ENCODE measurements around the gene MANBA. TPM values are rescaled to one million over a fixed set of nuclear protein-coding genes. Genes with fewer than 3 reads are reported as not detected.

MANBA gene
- total RNA-seq: 9.7 TPM

DNA sequence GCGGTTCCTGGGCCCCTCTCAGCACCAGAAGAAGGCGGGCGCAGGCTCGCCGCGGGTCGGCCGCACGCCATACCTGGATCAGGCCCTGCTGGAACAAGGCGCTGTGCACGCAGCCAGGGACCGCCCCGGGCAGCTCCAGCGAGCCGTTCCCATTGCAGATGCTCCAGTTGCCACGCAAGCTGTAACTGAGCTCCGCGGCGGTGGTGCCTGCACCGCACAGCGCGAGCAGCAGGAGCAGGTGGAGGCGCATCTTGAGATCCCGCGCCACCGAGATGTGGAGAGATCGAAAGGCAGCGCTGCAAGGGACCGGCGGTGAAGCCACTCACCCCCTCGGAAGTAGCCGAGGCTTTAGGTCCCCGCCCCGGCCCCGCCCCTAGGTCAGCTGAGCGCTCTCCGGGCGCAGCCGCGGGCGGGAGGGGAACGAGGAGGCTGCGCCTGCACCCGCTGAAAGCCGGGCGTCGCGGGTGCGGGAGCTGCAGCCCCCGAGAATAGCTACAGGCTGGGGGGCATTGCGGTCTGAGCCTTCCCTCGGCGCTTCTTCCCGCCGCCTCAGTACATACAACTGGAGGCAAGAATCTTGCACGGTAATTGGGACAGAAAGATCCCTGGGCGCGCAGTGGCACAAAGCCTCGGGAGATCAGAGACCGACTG, at the start of gene MANBA:
Gene MANBA, minus strand, starts transcription at position 324 of the 651 bp plus-strand sequence. Its CDS starts 74 bp downstream, at position 250.
- TF ChIP-seq, protein P1, sequence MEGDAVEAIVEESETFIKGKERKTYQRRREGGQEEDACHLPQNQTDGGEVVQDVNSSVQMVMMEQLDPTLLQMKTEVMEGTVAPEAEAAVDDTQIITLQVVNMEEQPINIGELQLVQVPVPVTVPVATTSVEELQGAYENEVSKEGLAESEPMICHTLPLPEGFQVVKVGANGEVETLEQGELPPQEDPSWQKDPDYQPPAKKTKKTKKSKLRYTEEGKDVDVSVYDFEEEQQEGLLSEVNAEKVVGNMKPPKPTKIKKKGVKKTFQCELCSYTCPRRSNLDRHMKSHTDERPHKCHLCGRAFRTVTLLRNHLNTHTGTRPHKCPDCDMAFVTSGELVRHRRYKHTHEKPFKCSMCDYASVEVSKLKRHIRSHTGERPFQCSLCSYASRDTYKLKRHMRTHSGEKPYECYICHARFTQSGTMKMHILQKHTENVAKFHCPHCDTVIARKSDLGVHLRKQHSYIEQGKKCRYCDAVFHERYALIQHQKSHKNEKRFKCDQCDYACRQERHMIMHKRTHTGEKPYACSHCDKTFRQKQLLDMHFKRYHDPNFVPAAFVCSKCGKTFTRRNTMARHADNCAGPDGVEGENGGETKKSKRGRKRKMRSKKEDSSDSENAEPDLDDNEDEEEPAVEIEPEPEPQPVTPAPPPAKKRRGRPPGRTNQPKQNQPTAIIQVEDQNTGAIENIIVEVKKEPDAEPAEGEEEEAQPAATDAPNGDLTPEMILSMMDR (IDR thresholded peaks at IDR 0.05): no peak
- no peaks in the 10 kb centered on the region for H3K27me3 ChIP-seq
- intact Hi-C loops (cut with DNase I): loop anchor here (1.0 to 2.0 kb wide), 2 partner anchors 66 to 107 kb away; partner anchors contain the start of gene UBE2D3
- peaks cover 0 to 2% of the 10 kb centered on the region in 2 donors for H3K4me1 ChIP-seq
- no peaks in the 10 kb centered on the region for H3K36me3 ChIP-seq
- peak within 1 kb of the TSS; percentile 71 to 79 for H3K27ac ChIP-seq
- peak; percentile 30 to 88 for DNase-seq (ENCODE audit: low spot score in 2 of 2)
- H3K4me3 ChIP-seq: peak within 1 kb of the TSS; percentile 87 to 91
- no peaks in the 10 kb centered on the region for H3K9me3 ChIP-seq

DNA sequence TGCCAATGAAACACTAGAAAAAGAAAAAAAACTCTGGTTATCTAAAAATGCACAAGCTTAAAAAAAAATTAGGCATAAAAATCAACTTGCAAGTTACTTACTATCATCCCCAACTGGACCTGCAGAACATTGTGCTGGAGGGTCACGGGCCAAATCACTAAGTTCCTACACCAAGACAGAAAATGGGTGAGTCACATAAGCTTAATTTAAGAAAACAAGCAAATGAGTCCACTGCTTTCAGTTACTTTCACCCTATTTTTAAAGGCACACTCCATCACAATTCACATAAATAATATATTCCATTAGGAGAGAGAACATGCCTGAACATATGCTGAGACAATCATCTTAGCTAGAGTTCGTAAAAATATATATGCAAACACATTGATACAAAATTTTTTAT, 48.9 kb upstream of the MANBA start:
- intact Hi-C loops (cut with DNase I): no loop called here
- Histone ChIP-seq H3K4me3 (no peak overlapping the region), H3K9me3 (no peaks in the 10 kb centered on the region), H3K4me1 (peaks cover 0 to 51% of the 10 kb centered on the region in 2 donors), H3K36me3 (peaks cover 17 to 24% of the 10 kb centered on the region in 2 donors), H3K27ac (no peak overlapping the region), H3K27me3 (no peaks in the 10 kb centered on the region)
- no peak for DNase-seq (ENCODE audit: low spot score in 2 of 2)
- TF ChIP-seq, protein P1 (IDR thresholded peaks at IDR 0.05): no peak

DNA sequence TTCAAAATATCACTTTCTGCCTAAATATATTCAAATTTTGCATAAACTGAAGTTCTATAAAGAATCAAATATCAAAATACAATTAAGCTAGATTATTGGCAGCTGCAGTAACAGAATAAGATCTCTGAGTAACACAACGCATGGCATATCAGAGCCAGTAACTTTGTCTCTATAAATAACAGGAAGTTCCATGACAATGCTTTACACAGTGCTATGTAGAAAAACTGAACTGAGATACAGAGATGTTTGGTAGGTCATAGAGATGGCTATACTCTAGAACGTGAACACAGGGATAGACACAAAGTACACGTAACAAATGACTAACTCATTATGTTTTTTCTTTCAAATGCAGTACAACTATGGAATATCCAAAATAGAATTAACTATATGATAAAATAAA, 48.4 kb upstream of the MANBA start:
- TF ChIP-seq, protein P1 (IDR thresholded peaks at IDR 0.05): no peak
- intact Hi-C loops (cut with DNase I): no loop called here
- H3K4me1 ChIP-seq: peaks cover 0 to 46% of the 10 kb centered on the region in 2 donors
- DNase-seq (ENCODE audit: low spot score in 2 of 2): no peak
- no peak overlapping the region for H3K27ac ChIP-seq
- no peaks in the 10 kb centered on the region for H3K9me3 ChIP-seq
- peaks cover 22 to 29% of the 10 kb centered on the region in 2 donors for H3K36me3 ChIP-seq
- H3K27me3 ChIP-seq: no peaks in the 10 kb centered on the region
- no peak overlapping the region for H3K4me3 ChIP-seq

DNA sequence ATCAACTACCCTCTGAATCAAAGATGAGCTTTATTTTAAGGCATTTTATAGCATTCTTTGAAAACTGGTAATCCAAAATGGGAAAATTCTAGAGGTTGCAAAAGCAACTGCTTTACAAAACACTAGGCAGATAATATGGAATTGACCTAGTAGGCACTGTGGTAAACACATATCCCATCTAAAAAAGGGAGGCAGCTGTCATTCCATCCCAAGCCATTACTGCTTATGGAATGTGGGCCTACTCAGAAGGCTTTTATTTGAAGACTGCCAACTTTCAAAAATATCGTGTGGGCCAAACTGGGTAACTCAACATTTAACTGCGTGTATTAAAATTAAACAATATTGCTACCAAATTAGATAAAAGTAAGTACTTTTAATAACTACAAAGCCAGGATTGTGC, 47.2 kb upstream of the MANBA start:
- peaks cover 0 to 46% of the 10 kb centered on the region in 2 donors for H3K4me1 ChIP-seq
- no peak overlapping the region for H3K27ac ChIP-seq
- H3K4me3 ChIP-seq: no peak overlapping the region
- no peaks in the 10 kb centered on the region for H3K27me3 ChIP-seq
- DNase-seq (ENCODE audit: low spot score in 2 of 2): no peak
- no peaks in the 10 kb centered on the region for H3K9me3 ChIP-seq
- TF ChIP-seq, protein P1 (IDR thresholded peaks at IDR 0.05): no peak
- intact Hi-C loops (cut with DNase I): no loop called here
- peaks cover 32 to 37% of the 10 kb centered on the region in 2 donors for H3K36me3 ChIP-seq

DNA sequence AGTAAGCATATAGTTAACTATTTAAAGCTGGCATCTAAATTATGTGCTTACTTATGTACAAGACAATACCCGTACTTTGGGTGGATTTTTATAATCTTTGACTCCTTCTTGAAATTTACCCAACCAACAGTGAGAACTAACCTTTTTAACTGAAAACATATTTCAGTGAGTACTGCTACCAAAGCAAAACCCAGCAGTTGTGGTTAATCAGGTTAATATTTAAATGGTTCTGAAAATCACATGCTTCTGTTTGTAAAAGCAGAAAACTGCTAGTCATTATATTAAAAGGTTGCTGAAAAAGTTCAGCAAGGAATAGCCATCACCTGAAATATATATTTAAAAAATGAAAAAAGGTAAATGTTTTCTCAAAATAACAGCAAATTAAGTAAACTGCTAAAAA, 46.6 kb upstream of the MANBA start:
- intact Hi-C loops (cut with DNase I): no loop called here
- peaks cover 36 to 43% of the 10 kb centered on the region in 2 donors for H3K36me3 ChIP-seq
- H3K4me1 ChIP-seq: peaks cover 0 to 43% of the 10 kb centered on the region in 2 donors
- TF ChIP-seq, protein P1 (IDR thresholded peaks at IDR 0.05): no peak
- no peak overlapping the region for H3K27ac ChIP-seq
- no peaks in the 10 kb centered on the region for H3K27me3 ChIP-seq
- no peak overlapping the region for H3K4me3 ChIP-seq
- no peak for DNase-seq (ENCODE audit: low spot score in 2 of 2)
- H3K9me3 ChIP-seq: no peaks in the 10 kb centered on the region

Data from ascending aorta (tissue), 2 donors.